K562 (cell line): ENCODE results near the gene ATP9B. TPM values are rescaled to one million over a fixed set of nuclear protein-coding genes. Genes with fewer than 3 reads are reported as not detected.

Experiments used
- ATAC-seq: fragments of 200-7000 bp; cut with Tn5 transposase; 3 replicates; pipeline ENCODE4 v1.9.1; 2020; ENCODE audit warnings: moderate library complexity
- BruUV-seq: library from RNA; stranded (reverse); fragments of 400-500 nt; replicated peaks from 2 replicates; lab custom pipeline; 2021; lab: Mats Ljungman, UMichigan
- CTCF ChIA-PET: fragments of 300-600 bp; formaldehyde crosslinking; extraction: SDS; loops from one replicate; lab custom pipeline; 2021; ENCODE audit warnings: low intra/inter-chr PET ratio; lab: Yijun Ruan, JAX
- POLR2A ChIA-PET: fragments of 300-600, 350-650 bp; sonication (Branson Sonifier 250); formaldehyde crosslinking; extraction: SDS; loops from one replicate; lab custom pipeline; 2021; ENCODE audit warnings: antibody characterized with exemption, inconsistent platforms; lab: Yijun Ruan, JAX
- DNase-seq, 4 experiments: peaks; one replicate each; pipeline versions ENCODE4 v3.0.0 to v3.0.0-alpha.2; 2011 to 2018; ENCODE audit warnings: low spot score in 3 of 4, mixed read lengths in 3 of 4; ENCODE audit errors: extremely low read depth in 1 of 4
- FAIRE-seq: peaks from 2 replicates; lab custom pipeline; 2011; peaks lifted over from hg19 to GRCh38; lab: Jason Lieb, UNC
- H2AFZ ChIP-seq: 2 replicates; pipeline ENCODE4 v1.6.0; 2011; ENCODE audit warnings: low read depth, low read length, control low read depth, inconsistent platforms
- H3K27ac ChIP-seq: fragments of 200-600 bp; 3 replicates; pipeline ENCODE4 v1.8.0; 2011; ENCODE audit warnings: low read depth, mild to moderate bottlenecking, control low read depth, inconsistent platforms, low read length, moderate library complexity, mixed read lengths; ENCODE audit errors: extremely low read depth
- H3K27me3 ChIP-seq, 2 experiments: fragments of 300-600 bp in 1 of 2; 2 replicates in 1 of 2; 3 replicates in 1 of 2; pipeline versions ENCODE4 v1.6.0 to v1.8.0; 2011; ENCODE audit warnings: inconsistent platforms in 2 of 2, low read length in 2 of 2, mild to moderate bottlenecking in 1 of 2, mixed read lengths in 1 of 2, moderate library complexity in 1 of 2; ENCODE audit not compliant: control insufficient read depth in 2 of 2, insufficient read depth in 2 of 2
- H3K36me3 ChIP-seq: fragments of 300-600 bp; 3 replicates; pipeline ENCODE4 v1.8.0; 2011; ENCODE audit warnings: mild to moderate bottlenecking, low read length, inconsistent platforms; ENCODE audit not compliant: control insufficient read depth, insufficient read depth
- H3K4me1 ChIP-seq, 2 experiments: fragments of 200-600 bp in 1 of 2; replicated peaks in 1 of 2; 2 replicates in 1 of 2; 3 replicates in 1 of 2; pipeline versions ENCODE4 v1.5.1 to v1.8.0; 2011; ENCODE audit warnings: inconsistent platforms in 2 of 2, low read length in 2 of 2, mild to moderate bottlenecking in 1 of 2, mixed read lengths in 1 of 2, moderate library complexity in 1 of 2; ENCODE audit not compliant: control insufficient read depth in 2 of 2, insufficient read depth in 2 of 2
- H3K4me2 ChIP-seq: 2 replicates; pipeline ENCODE4 v1.6.1; 2011; ENCODE audit warnings: low read length, control low read depth, inconsistent platforms, mixed read lengths; ENCODE audit not compliant: insufficient read depth
- H3K4me3 ChIP-seq: fragments of 200-600 bp; sonication (generic), shearing (Covaris generic); 2 replicates; pipeline ENCODE4 v1.5.1; 2016; ENCODE audit warnings: control low read depth, inconsistent platforms
- H3K79me2 ChIP-seq: fragments of 200-600 bp; 3 replicates; pipeline ENCODE4 v1.8.0; 2011; ENCODE audit warnings: low read length, inconsistent platforms; ENCODE audit not compliant: control insufficient read depth, insufficient read depth
- H3K9ac ChIP-seq, 2 experiments: 2 replicates each; pipeline versions ENCODE4 v1.6.0 to v1.6.1; 2011; ENCODE audit warnings: low read depth in 2 of 2, low read length in 2 of 2, control low read depth in 1 of 2, inconsistent platforms in 1 of 2, mild to moderate bottlenecking in 1 of 2, mixed read lengths in 1 of 2; ENCODE audit not compliant: insufficient read depth in 1 of 2
- H3K9me1 ChIP-seq: one replicate; pipeline ENCODE4 v1.6.0; 2011; ENCODE audit warnings: inconsistent platforms, mild to moderate bottlenecking, low read length, moderate library complexity; ENCODE audit not compliant: control insufficient read depth, insufficient read depth
- H3K9me3 ChIP-seq: replicated peaks from 2 replicates; pipeline ENCODE4 v1.5.1; 2011; ENCODE audit warnings: low read depth, low read length, inconsistent platforms; ENCODE audit not compliant: control insufficient read depth, insufficient read depth
- H4K20me1 ChIP-seq: replicated peaks from 2 replicates; pipeline ENCODE4 v1.6.1; 2011; ENCODE audit warnings: low read length, inconsistent platforms, mixed read lengths; ENCODE audit not compliant: control insufficient read depth, insufficient read depth
- ATF6 ChIP-seq: sonication (generic); formaldehyde crosslinking; IDR thresholded peaks from 2 replicates; pipeline ENCODE4 v1.4.0; 2020; ENCODE audit warnings: mild to moderate bottlenecking, missing genetic modification reagents
- BRD9 ChIP-seq: fragments of 450-650 bp; IDR thresholded peaks from 2 replicates; pipeline ENCODE4 v1.6.1; 2018; ENCODE audit warnings: low read depth; ENCODE audit not compliant: partially characterized antibody
- E4F1 ChIP-seq: fragments of 250-450 bp; sonication (Bioruptor Pico); IDR thresholded peaks from 2 replicates; pipeline ENCODE4 v1.5.0; 2021; ENCODE audit warnings: mild to moderate bottlenecking, borderline replicate concordance
- ELF2 ChIP-seq: fragments of 250-450 bp; sonication (Bioruptor Pico); IDR thresholded peaks from 2 replicates; pipeline ENCODE4 v1.5.0; 2021; ENCODE audit warnings: mild to moderate bottlenecking
- MCM7 ChIP-seq, 2 experiments: fragments of 450-650 bp; IDR thresholded peaks; 2 replicates each; pipeline ENCODE4 v1.6.1; 2016 to 2018
- TEAD1 ChIP-seq, 2 experiments: fragments of 450-650 bp in 1 of 2; sonication (generic) in 1 of 2; formaldehyde crosslinking; IDR thresholded peaks; 2 replicates each; pipeline versions ENCODE4 v1.4.0 to v1.8.0; 2020 to 2022; ENCODE audit warnings: mild to moderate bottlenecking in 2 of 2, missing genetic modification reagents in 1 of 2
- WHSC1 ChIP-seq: IDR thresholded peaks from one replicate; pipeline ENCODE4 v1.6.1; 2012; ENCODE audit warnings: low read length, control low read depth, inconsistent platforms
- ZNF584 ChIP-seq: fragments of 200-800 bp; sonication (Bioruptor generic); IDR thresholded peaks from 2 replicates; pipeline ENCODE4 v1.6.1; 2016; ENCODE audit warnings: low read depth, mild to moderate bottlenecking, missing genetic modification characterization, missing compliant biosample characterization
- WGBS: fragments of 100-300 bp; shearing (Covaris generic); methylation state at CpG from one replicate; pipeline ENCODE4 v1.1.6; 2016; ENCODE audit warnings: low coverage, mixed read lengths; ENCODE audit not compliant: insufficient coverage; ENCODE audit errors: missing lambda C conversion rate; 5-methylcytosine and 5-hydroxymethylcytosine counted together
- in situ Hi-C: fragments of 300-500 bp; cut with MboI; formaldehyde crosslinking; loops from 4 replicates; pipeline ENCODE4 v1.15.0; 2018; ENCODE audit warnings: inconsistent platforms, mixed read lengths
- intact Hi-C: fragments of 100-400 bp; cut with micrococcal nuclease; formaldehyde crosslinking; loops from 2 replicates; pipeline ENCODE4 v1.14.2; 2022
- polyA plus RNA-seq, 8 experiments: library from polyadenylated mRNA; depleted of rRNA in 4 of 8; stranded (reverse) in 5 of 8; unstranded in 3 of 8; fragments of >200 nt; fragmentation: Nextera tagmentation in 2 of 8; fragmentation: Illumina TruSeq in 1 of 8; extraction: Ambion mirVana in 2 of 8; extraction: Trizol in 1 of 8; gene quantifications; 2 replicates each; pipeline versions ENCODE4 v1.2.1 to v1.2.3, GENCODE V29; 2011 to 2014; ENCODE audit warnings: inconsistent platforms in 1 of 8, missing spikeins in 1 of 8
- total RNA-seq, 7 experiments: library from RNA; depleted of rRNA in 6 of 7; stranded (reverse); fragments of >200 nt in 6 of 7; fragmentation: Illumina TruSeq in 2 of 7; extraction: Trizol in 2 of 7; gene quantifications; 2 replicates each; pipeline versions ENCODE4 v1.2.1 to v1.2.3, GENCODE V29; 2011 to 2021; ENCODE audit warnings: low replicate concordance in 1 of 7

ATP9B gene
- total and polyA plus RNA-seq, 9 of the 15 experiments (the other 6 are each of a cell fraction or from before 2014, with no cell fraction given), result 0.66 to 13.2 (median 7.9) TPM

GRCh38 chr18:79272916-79273315, 203.7 kb downstream of the ATP9B start:
- no peaks in the 10 kb centered on the region; a peak in 1 of 5 replicates for H3K4me1 ChIP-seq
- no peak overlapping the region for H3K4me3 ChIP-seq
- H3K9me1 ChIP-seq, result no peaks in the 10 kb centered on the region
- in situ Hi-C loops (no loop called here), intact Hi-C loops (no loop called here)
- no peak overlapping the region for H3K27ac ChIP-seq
- no peaks in the 10 kb centered on the region for H4K20me1 ChIP-seq
- no peak overlapping the region for H3K4me2 ChIP-seq
- no peak overlapping the region for H3K9ac ChIP-seq
- DNase-seq (no peak), ATAC-seq (no peak), FAIRE-seq (no peak)
- H3K79me2 ChIP-seq, result no peaks in the 10 kb centered on the region
- no peaks in the 10 kb centered on the region for H3K9me3 ChIP-seq
- TF ChIP-seq ZNF584 (CRISPR knock-in tag) (no peak), TEAD1 (CRISPR knock-in tag; IDR thresholded peaks at IDR 0.05) (no peak), ATF6 (no peak), ELF2 (no peak), MCM7 (IDR thresholded peaks at IDR 0.05) (no peak), WHSC1 (no peak), BRD9 (no peak), E4F1 (CRISPR knock-in tag) (no peak)
- no peaks in the 10 kb centered on the region for H3K36me3 ChIP-seq
- no peaks in the 10 kb centered on the region for H3K27me3 ChIP-seq
- POLR2A ChIA-PET, result no interaction called here
- CTCF ChIA-PET, result no interaction called here
- 68% methylated on average over 6 of the region's 8 CpGs for WGBS
- H2AFZ ChIP-seq, result no peak overlapping the region
- no TSS peak for BruUV-seq
